Measurements from ENCODE around the gene GRB10.

DNA sequence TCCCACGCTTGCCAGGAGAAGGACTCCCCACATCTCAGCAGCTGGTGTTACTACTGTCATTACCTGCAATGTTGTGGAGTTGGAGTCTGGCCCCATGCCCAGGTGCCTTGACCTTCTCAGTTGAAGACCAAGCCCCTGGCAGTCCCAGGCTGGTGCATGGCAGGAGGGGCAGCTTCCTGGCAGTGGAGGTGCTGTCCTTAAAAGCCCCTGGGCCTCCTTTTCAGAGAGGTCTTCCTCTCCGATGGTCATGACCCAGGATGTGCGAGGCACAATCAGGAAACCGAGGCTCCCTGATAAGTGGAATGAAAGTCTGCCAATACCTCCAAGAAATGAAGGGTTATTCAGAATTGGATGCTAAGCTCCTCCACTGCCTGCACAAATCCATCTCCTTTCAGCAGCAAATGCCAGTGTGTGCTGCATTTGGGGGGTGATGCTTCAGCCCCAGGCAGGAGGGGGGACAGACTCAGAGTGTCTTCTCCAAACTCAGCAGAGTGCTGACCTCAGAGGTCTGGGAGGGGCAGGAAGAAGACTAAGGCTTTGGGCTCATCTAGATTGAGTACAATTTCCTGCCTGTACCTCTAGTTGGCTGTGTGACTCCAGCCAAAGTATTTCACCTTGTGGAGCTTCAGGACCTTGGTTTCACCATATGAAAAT lies 120.5 kb downstream of the GRB10 start:
- TF ChIP-seq, protein P1, sequence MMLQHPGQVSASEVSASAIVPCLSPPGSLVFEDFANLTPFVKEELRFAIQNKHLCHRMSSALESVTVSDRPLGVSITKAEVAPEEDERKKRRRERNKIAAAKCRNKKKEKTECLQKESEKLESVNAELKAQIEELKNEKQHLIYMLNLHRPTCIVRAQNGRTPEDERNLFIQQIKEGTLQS (IDR thresholded peaks at IDR 0.05): no peak
- TF ChIP-seq, protein P2, sequence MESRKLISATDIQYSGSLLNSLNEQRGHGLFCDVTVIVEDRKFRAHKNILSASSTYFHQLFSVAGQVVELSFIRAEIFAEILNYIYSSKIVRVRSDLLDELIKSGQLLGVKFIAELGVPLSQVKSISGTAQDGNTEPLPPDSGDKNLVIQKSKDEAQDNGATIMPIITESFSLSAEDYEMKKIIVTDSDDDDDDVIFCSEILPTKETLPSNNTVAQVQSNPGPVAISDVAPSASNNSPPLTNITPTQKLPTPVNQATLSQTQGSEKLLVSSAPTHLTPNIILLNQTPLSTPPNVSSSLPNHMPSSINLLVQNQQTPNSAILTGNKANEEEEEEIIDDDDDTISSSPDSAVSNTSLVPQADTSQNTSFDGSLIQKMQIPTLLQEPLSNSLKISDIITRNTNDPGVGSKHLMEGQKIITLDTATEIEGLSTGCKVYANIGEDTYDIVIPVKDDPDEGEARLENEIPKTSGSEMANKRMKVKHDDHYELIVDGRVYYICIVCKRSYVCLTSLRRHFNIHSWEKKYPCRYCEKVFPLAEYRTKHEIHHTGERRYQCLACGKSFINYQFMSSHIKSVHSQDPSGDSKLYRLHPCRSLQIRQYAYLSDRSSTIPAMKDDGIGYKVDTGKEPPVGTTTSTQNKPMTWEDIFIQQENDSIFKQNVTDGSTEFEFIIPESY (IDR thresholded peaks at IDR 0.05): no peak
